ENCODE data around the gene CMAS. TPM values are rescaled to one million over a fixed set of nuclear protein-coding genes. Genes with fewer than 3 reads are reported as not detected.

CMAS gene
- total and polyA plus RNA-seq, 2 of the 8 experiments (the other 6 are each of a cell fraction or from before 2014, with no cell fraction given): 13.2 to 59.8 TPM

DNA sequence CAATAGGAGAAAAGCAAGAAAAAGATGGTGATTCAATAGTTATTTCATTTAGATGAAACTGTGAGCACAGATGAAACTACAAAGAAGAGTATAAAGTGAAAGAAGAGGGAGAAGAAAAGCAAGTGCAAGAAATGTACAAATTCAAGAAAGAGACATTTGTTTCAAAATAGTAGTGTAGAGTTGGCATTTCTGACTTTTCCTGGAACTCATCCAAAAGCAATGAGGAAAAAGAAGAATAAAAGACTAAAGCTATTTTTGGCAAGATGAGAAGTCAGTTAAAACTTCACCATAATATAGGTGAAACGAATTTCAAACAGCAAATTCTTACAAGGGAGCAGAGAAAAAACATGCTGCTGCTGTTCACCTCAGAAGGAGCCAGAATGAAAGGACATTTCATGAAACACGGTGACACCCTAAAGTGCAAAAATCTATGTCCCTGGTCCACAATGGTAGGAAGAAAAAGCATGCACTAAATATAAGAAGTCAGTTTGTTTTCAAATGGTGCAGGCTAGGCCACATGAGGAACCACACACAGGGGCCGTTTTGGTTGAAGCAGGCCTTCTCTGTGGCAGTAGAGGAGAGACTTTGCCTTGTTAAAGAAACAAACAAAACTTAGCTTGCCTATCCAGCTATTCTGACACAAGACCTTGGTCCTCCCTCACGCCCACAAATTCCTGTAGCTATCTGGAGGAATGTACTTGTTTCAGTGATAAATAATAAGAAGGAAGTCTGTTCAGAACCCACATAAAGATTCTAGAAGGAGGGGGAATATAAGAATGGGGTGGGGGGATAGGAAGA, 11.1 kb upstream of the CMAS start:
- peak overlapping the region; percentile 23; the same call in 1 of the 2 replicates for H2AFZ ChIP-seq (ENCODE audit: low read length)
- TF ChIP-seq SIRT6 (IDR thresholded peaks at IDR 0.05; ENCODE audit: low read length): no peak
- no peak for TF ChIP-seq KDM1A (IDR thresholded peaks at IDR 0.05; ENCODE audit: borderline replicate concordance, low read length)
- no peak for TF ChIP-seq RAD21 (IDR thresholded peaks at IDR 0.05 in 1 of 2, conservative IDR thresholded peaks at IDR 0.05 in 1 of 2; ENCODE audit: low read depth in 2 of 2, low read length in 2 of 2)
- no peak for TF ChIP-seq CTBP2 (IDR thresholded peaks at IDR 0.05; ENCODE audit: borderline replicate concordance, insufficient read depth, insufficient read length, low read length)
- TF ChIP-seq TAF7 (optimal IDR thresholded peaks at IDR 0.05; ENCODE audit: borderline replicate concordance, low read depth, low read length): no peak
- no peak for TF ChIP-seq SAP30 (IDR thresholded peaks at IDR 0.05; ENCODE audit: insufficient read depth, insufficient replicate concordance, low read length)
- TF ChIP-seq, protein P1, sequence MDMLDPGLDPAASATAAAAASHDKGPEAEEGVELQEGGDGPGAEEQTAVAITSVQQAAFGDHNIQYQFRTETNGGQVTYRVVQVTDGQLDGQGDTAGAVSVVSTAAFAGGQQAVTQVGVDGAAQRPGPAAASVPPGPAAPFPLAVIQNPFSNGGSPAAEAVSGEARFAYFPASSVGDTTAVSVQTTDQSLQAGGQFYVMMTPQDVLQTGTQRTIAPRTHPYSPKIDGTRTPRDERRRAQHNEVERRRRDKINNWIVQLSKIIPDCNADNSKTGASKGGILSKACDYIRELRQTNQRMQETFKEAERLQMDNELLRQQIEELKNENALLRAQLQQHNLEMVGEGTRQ (IDR thresholded peaks at IDR 0.05; ENCODE audit: low read length): no peak
- TF ChIP-seq GTF2F1 (IDR thresholded peaks at IDR 0.05; ENCODE audit: borderline replicate concordance, low read depth, low read length): no peak
- no peak for TF ChIP-seq RXRA (IDR thresholded peaks at IDR 0.05; ENCODE audit: insufficient read depth, low read depth, low read length)
- no peak for TF ChIP-seq POU5F1 (IDR thresholded peaks at IDR 0.05; ENCODE audit: low read depth, low read length)

More for the DNA sequence above, 11.1 kb upstream of the CMAS start:
- no peak overlapping the region for H2AK5ac ChIP-seq (ENCODE audit: low read depth, low read length)
- no peak overlapping the region for H4K5ac ChIP-seq (ENCODE audit: insufficient read length, low read depth, low read length)
- WGBS, 2 experiments (ENCODE audit: extremely low coverage in 1 of 2, insufficient coverage in 1 of 2, insufficient read length in 1 of 2, insufficient replicate concordance in 2 of 2, low coverage in 1 of 2, low lambda C conversion rate in 2 of 2, missing lambda C conversion rate in 1 of 2): 86% methylated on average over 4 of the region's 4 CpGs; no CpG with 5 or more reads in 1 of the 2 experiments
- no peak overlapping the region for H2BK5ac ChIP-seq (ENCODE audit: low read depth, low read length)
- DNase-seq (ENCODE audit: low read depth in 1 of 2, low spot score in 2 of 2) (no peak), FAIRE-seq (no peak)
- no peaks in the 10 kb centered on the region; a peak in 1 of 7 replicates for H3K4me1 ChIP-seq (replicated peaks in 1 of 4; ENCODE audit: control insufficient read depth in 3 of 4, insufficient read depth in 4 of 4, low read length in 3 of 4)
- no peak overlapping the region for H2BK15ac ChIP-seq (ENCODE audit: low read length)
- CTCF ChIA-PET (ENCODE audit: partially characterized antibody): interaction anchor here (0.6 to 1.3 kb wide), 3 partner anchors 13 to 337 kb away, joined by 3 to 5 read pairs (median 3); no protein-coding TSS in a partner anchor
- H3K23ac ChIP-seq (ENCODE audit: insufficient read length): no peak overlapping the region
- H3K56ac ChIP-seq (replicated peaks; ENCODE audit: insufficient read length, low read depth, low read length): no peak overlapping the region
- H3K4me3 ChIP-seq (ENCODE audit: extremely low read depth in 1 of 4, insufficient read depth in 2 of 4, low read depth in 3 of 4, low read length in 4 of 4): no peak overlapping the region
- H3K18ac ChIP-seq (ENCODE audit: extremely low read depth, low read length): no peak overlapping the region
- no peaks in the 10 kb centered on the region for H4K20me1 ChIP-seq (replicated peaks in 1 of 2; ENCODE audit: control insufficient read depth in 1 of 2, insufficient read depth in 2 of 2, low read length in 2 of 2)
- H3K4me2 ChIP-seq (ENCODE audit: insufficient read depth in 1 of 2, low read depth in 2 of 2, low read length in 2 of 2): no peak overlapping the region
- no peaks in the 10 kb centered on the region for H3K79me2 ChIP-seq (ENCODE audit: control insufficient read depth in 1 of 2, insufficient read depth in 2 of 2, low read length in 2 of 2)
- H3K23me2 ChIP-seq (ENCODE audit: low read depth, low read length): no peaks in the 10 kb centered on the region
- H3K36me3 ChIP-seq (ENCODE audit: control insufficient read depth in 2 of 4, insufficient read depth in 4 of 4, low read length in 3 of 4): no peaks in the 10 kb centered on the region
- H3K9ac ChIP-seq (replicated peaks in 1 of 4; ENCODE audit: extremely low read depth in 1 of 4, low read depth in 3 of 4, low read length in 3 of 4): no peak overlapping the region
- POLR2A ChIA-PET (ENCODE audit: partially characterized antibody): interaction anchor here (1.9 kb wide), 1 partner anchor 12 kb away, joined by 4 read pairs; no protein-coding TSS in a partner anchor
- H3K14ac ChIP-seq (ENCODE audit: insufficient read length): no peak overlapping the region
- no peak overlapping the region for H2BK12ac ChIP-seq (ENCODE audit: low read depth, low read length)
- H3K9me3 ChIP-seq (ENCODE audit: insufficient read depth in 2 of 2, low read depth in 1 of 2, low read length in 1 of 2): no peaks in the 10 kb centered on the region
- no peak overlapping the region for H4K8ac ChIP-seq (ENCODE audit: extremely low read depth, insufficient read depth, low read length)
- H3K27me3 ChIP-seq (replicated peaks in 1 of 4; ENCODE audit: control insufficient read depth in 3 of 4, extremely low read depth in 1 of 4, insufficient read depth in 3 of 4, low read length in 3 of 4): no peaks in the 10 kb centered on the region
- no peak overlapping the region for H3K4ac ChIP-seq (replicated peaks; ENCODE audit: insufficient read length, low read depth, low read length)
- H4K91ac ChIP-seq (replicated peaks; ENCODE audit: insufficient read length, low read length): no peak overlapping the region
- H3K27ac ChIP-seq (ENCODE audit: low read depth, low read length): no peak overlapping the region
- H2BK20ac ChIP-seq (ENCODE audit: low read length): no peak overlapping the region
- H3K79me1 ChIP-seq (ENCODE audit: low read depth, low read length): no peaks in the 10 kb centered on the region
- H2BK120ac ChIP-seq (replicated peaks; ENCODE audit: low read depth, low read length): no peak overlapping the region
